GM19099 (cell line): ENCODE measurements around the gene ALK.

Experiments used
- POLR2A ChIP-seq: IDR thresholded peaks from 3 replicates; pipeline ENCODE4 v1.6.1; 2011; ENCODE audit warnings: low read depth; ENCODE audit not compliant: insufficient read length; ENCODE audit errors: extremely low read depth

ALK gene

GRCh38 chr2:29821591-29821990, 99.8 kb downstream of the ALK start:
- TF ChIP-seq POLR2A, result no peak

- TF ChIP-seq POLR2A, result no peak
Measured at GRCh38 chr2:29819570-29819969, 101.8 kb downstream of the ALK start.

GRCh38 chr2:29817801-29818680, 103.3 kb downstream of the ALK start:
- no peak for TF ChIP-seq POLR2A

GRCh38 chr2:29817299-29817698, 104.1 kb downstream of the ALK start:
- no peak for TF ChIP-seq POLR2A

DNA sequence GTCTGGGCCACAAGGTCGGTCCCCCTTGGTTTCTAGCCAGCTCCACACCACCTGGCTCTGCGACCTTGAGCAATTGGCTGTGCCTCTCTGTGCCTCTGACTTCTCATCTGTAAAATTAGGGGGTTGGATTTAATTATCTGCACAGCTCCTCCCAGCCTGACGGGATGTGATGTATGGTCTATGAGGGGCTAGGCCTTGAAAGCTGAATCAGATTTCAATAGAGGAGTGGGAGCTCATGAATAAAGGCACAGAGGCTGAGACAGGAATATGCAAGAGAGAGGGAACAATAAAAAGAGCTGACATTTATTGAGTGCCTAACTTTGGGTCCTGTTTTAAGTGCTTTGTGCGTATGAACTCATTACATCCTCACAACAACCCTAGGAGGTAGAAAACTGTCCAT, 104.7 kb downstream of the ALK start:
- no peak for TF ChIP-seq POLR2A

GRCh38 chr2:29811378-29811777, 110.0 kb downstream of the ALK start:
- no peak for TF ChIP-seq POLR2A

DNA sequence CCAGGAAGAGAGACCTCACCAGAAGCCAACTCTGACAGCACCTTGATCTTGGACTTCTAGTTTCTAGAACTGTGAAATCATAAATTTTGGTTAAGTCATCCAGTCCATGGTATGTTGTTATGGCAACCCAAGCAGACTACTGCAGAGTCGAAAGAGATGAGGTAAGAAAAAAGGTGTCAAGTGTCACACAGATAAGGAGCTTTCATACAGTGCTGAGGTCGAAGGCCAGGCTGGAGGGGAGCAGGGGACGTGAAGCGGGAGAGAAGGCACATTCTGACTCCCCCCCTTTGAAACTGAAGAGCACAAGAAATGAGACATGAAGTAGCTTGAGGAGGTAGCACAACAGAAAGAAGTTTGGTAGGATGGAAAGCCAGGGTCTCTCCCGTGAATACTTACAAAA, 110.4 kb downstream of the ALK start:
- TF ChIP-seq POLR2A, result no peak

- TF ChIP-seq POLR2A, result no peak
Measured at GRCh38 chr2:29808321-29808720, 113.1 kb downstream of the ALK start.

DNA sequence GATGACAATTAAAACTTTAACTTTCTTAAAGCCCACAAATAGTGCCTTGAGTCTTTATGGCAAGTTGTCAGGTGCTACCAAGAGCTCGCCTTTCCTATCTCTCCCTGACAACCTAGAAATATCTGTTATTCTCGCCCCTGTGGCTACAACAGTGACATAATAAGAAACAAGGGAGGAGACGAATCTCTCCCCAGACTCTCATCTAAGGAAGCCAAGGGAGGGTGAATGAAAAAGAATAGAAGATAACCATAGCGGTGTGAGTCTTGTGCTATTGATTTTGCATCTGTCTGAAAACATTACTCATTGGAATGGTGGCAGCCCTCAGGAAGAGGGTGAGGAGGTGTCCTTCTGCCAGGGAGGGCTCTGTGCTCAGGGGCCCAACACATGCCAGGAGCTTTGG, 114.3 kb downstream of the ALK start:
- TF ChIP-seq POLR2A, result no peak

- TF ChIP-seq POLR2A, result no peak
Measured at GRCh38 chr2:29806461-29806860, 114.9 kb downstream of the ALK start.

DNA sequence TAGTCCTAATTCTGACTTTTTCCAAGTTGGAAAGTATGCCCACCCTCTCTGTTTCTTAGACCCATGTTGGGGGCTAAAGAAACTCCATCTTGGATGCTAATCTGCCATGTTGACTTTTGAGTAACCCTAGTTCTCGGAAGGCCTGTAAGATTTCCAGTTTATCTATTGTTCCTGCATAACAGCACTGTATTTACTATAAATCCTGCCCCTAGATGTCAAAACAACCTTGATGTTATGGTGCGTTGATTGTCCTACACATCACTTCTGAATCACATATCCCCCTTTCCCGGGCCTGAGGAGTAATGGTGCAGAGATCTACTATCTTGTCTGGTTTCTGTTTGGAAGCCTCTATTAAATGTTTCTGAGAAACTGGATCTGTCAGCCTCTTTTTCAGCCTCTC, 116.7 kb downstream of the ALK start:
- TF ChIP-seq POLR2A, result no peak

DNA sequence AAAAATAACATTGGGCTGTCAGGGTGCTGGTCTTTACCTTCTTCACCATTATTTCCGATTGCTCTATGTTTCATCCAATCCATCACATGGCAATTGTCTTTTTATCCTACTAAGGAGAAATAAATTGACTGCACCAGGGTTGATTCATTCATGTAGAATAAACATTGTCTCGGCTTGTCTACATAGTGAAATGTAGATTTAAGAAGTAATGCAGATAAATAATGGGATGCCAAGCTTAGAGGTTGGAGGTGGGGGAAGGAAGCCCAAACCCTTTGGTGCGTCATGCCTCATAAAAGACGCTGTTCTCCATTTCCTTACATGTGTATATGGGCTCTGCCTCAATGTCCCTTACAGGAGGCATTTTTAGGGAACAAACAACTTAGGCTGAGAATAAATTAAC, 117.8 kb downstream of the ALK start:
- TF ChIP-seq POLR2A, result no peak

- no peak for TF ChIP-seq POLR2A
Measured at GRCh38 chr2:29802986-29803385, 118.4 kb downstream of the ALK start.

DNA sequence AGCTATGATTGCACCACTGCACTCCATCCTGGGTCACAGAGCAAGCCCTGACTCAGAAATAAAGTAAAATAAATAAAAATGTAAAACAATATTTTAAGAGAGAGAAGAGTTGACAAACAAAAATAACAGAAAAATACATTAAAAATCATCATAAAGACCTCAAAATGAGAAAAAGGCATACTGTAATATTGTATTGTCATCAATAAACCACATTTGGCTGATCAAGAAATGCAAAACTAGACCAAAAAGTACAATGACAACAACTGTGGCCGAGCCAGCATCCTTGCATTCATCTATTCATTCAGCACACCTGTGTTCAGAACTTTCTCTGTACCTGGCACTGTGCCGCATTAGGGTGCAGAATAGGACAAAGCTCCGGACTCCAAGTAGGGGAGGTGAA, 121.8 kb downstream of the ALK start:
- TF ChIP-seq POLR2A, result no peak

DNA sequence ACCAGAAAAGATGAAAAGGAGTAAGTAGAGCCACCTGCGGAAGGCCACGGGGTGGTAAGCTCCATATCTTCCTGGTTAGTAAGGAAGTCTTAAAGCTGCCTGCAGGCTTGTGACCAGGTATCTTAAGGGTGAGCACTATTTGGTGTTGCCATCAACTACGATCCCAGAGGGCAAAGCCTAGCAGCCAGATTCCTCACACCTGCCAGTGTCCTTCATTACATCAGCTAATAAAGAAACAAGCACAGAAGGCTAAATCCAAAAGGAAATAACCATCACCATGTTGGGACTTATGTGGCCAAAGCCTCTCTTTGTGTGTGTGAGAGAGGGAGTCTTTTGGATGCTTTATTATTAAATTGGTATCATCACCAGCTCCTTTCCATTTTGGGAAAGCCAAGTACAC, 123.5 kb downstream of the ALK start:
- TF ChIP-seq POLR2A, result no peak

GRCh38 chr2:29796446-29796845, 124.9 kb downstream of the ALK start:
- TF ChIP-seq POLR2A, result no peak
